Smooth muscle cell (in vitro differentiated cells): Measurements from ENCODE around the gene ITGA2B. TPM values are rescaled to one million over a fixed set of nuclear protein-coding genes. Genes with fewer than 3 reads are reported as not detected.
"Not testable (repeated sequence)": the region's sequence is repeated elsewhere in the genome, so short reads cannot be mapped to it uniquely, and the experiment has no call there.

Experiments
- DNase-seq: peaks from one replicate; lab custom pipeline; 2025; ENCODE audit not compliant: unreplicated experiment; lab: John Stamatoyannopoulos, UW
- H2AFZ ChIP-seq: fragments of 200-600 bp; sonication (generic); 2 replicates; pipeline ENCODE4 v1.6.0; 2016; ENCODE audit warnings: antibody characterized with exemption, low read depth, mild to moderate bottlenecking
- H3F3A ChIP-seq: fragments of 200-600 bp; sonication (generic); 2 replicates; pipeline ENCODE4 v1.6.0; 2017; ENCODE audit warnings: antibody characterized with exemption, low read depth
- H3K27ac ChIP-seq: fragments of 200-600 bp; sonication (generic); 2 replicates; pipeline ENCODE4 v1.5.1; 2016; ENCODE audit warnings: low read depth, mild to moderate bottlenecking
- H3K27me3 ChIP-seq: fragments of 200-600 bp; sonication (generic); 2 replicates; pipeline ENCODE4 v1.6.1; 2016; ENCODE audit warnings: low read depth, mild to moderate bottlenecking
- H3K36me3 ChIP-seq: fragments of 200-600 bp; sonication (generic); 2 replicates; pipeline ENCODE4 v1.5.1; 2016; ENCODE audit warnings: low read depth
- H3K4me1 ChIP-seq: fragments of 200-600 bp; sonication (generic); 2 replicates; pipeline ENCODE4 v1.5.1; 2016; ENCODE audit warnings: low read depth
- H3K4me2 ChIP-seq: fragments of 200-600 bp; sonication (generic); 2 replicates; pipeline ENCODE4 v1.6.0; 2016; ENCODE audit warnings: mild to moderate bottlenecking
- H3K4me3 ChIP-seq: fragments of 200-600 bp; sonication (generic); 2 replicates; pipeline ENCODE4 v1.5.1; 2016; ENCODE audit warnings: mild to moderate bottlenecking
- H3K79me2 ChIP-seq: fragments of 200-600 bp; sonication (generic); 2 replicates; pipeline ENCODE4 v1.6.0; 2016; ENCODE audit warnings: low read depth, mild to moderate bottlenecking
- H3K9ac ChIP-seq: fragments of 200-600 bp; sonication (generic); 2 replicates; pipeline ENCODE4 v1.6.0; 2016; ENCODE audit warnings: low read depth
- H3K9me3 ChIP-seq: fragments of 200-600 bp; sonication (generic); replicated peaks from 2 replicates; pipeline ENCODE4 v1.5.1; 2016; ENCODE audit warnings: low read depth
- H4K20me1 ChIP-seq: fragments of 200-600 bp; sonication (generic); 2 replicates; pipeline ENCODE4 v1.6.0; 2016; ENCODE audit warnings: low read depth
- CTCF ChIP-seq: fragments of 200-600 bp; sonication (generic); IDR thresholded peaks from 2 replicates; pipeline ENCODE4 v1.5.1; 2017; ENCODE audit warnings: borderline replicate concordance, mild to moderate bottlenecking, antibody characterized with exemption; ENCODE audit not compliant: insufficient read depth, poor library complexity, severe bottlenecking
- WGBS: methylation state at CpG from one replicate; pipeline ENCODE4 v1.1.7; 2016; ENCODE audit warnings: low lambda C conversion rate; 5-methylcytosine and 5-hydroxymethylcytosine counted together
- polyA plus RNA-seq: library from polyadenylated mRNA; unstranded; fragments of >200 nt; fragmentation: Nextera tagmentation; extraction: Ambion mirVana; gene quantifications from 2 replicates; pipeline ENCODE4 v1.2.1, GENCODE V29; 2016
- total RNA-seq: library from RNA; depleted of rRNA; stranded (reverse); fragments of >200 nt; gene quantifications from 2 replicates; pipeline ENCODE4 v1.2.3, GENCODE V29; 2014

Gene ITGA2B
- total and polyA plus RNA-seq, 2 experiments from 2014 or later = 2.1 to 4.0 TPM

GRCh38 chr17:44344939-44345453 lies 44.5 kb downstream of the ITGA2B start, which contains the start of gene GRN:
Gene GRN (plus strand): TSS chr17:44345302. CDS start chr17:44349165, 3,863 bp downstream.
- Histone ChIP-seq H2AFZ (peak within 1 kb of the TSS; percentile 85), H3K79me2 (no peaks in the 10 kb centered on the region), H3F3A (no peaks in the 10 kb centered on the region), H3K4me3 (peak within 1 kb of the TSS; percentile 74), H4K20me1 (peaks cover 10% of the 10 kb centered on the region), H3K4me2 (peak within 1 kb of the TSS; percentile 91), H3K36me3 (no peaks in the 10 kb centered on the region), H3K27ac (peak within 1 kb of the TSS; percentile 12), H3K27me3 (no peaks in the 10 kb centered on the region), H3K9ac (peak within 1 kb of the TSS; percentile 70), H3K4me1 (no peaks in the 10 kb centered on the region), H3K9me3 (no peaks in the 10 kb centered on the region)
- DNase-seq = peak; percentile 62
- WGBS = under 1% methylated on average over 26 of the region's 26 CpGs
- TF ChIP-seq CTCF = no peak

DNA sequence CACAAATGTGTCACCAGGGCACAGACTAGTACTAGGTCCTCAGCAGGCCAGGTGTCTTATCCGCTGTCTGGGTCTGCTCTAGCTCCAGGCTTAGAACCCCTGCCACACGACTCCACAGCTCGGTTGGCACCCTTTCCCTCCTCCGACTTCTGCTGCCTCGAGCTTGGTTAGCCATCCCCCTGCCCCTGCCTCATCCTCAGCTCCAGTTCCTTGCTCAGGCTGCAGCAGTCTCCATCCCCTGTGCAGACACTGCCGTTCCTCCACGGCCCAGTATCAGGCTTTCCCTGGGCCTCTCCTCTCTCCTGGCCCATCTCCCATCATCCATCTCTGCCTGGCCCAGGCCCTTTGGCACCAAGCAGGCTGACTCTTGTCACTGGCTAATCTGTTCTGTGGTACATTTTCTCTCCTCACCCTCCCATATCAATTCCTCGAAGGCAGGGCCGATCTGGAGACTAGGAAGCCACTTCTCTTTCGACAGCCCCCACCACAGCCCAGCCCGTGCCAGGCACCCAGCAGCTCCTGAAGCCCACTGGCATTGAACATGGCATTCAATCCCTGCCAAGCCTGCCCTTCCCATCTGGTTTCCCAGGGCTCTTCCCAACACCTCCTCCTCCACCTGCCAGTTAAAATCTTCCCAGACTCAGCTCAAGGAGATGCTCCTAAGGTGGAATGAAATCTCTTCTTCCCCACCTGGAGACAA lies 45.8 kb downstream of the ITGA2B start:
- TF ChIP-seq CTCF = no peak
- DNase-seq = no peak
- H3K9ac ChIP-seq = no peak overlapping the region
- no peaks in the 10 kb centered on the region for H3F3A ChIP-seq
- H3K9me3 ChIP-seq = no peaks in the 10 kb centered on the region
- no peaks in the 10 kb centered on the region for H3K36me3 ChIP-seq
- H3K27ac ChIP-seq = no peak overlapping the region
- WGBS = 88% methylated on average over 11 of the region's 11 CpGs
- H4K20me1 ChIP-seq = peaks cover 10% of the 10 kb centered on the region
- no peak overlapping the region for H3K4me3 ChIP-seq
- no peaks in the 10 kb centered on the region for H3K79me2 ChIP-seq
- no peaks in the 10 kb centered on the region for H3K4me1 ChIP-seq
- no peak overlapping the region for H3K4me2 ChIP-seq
- no peak overlapping the region for H2AFZ ChIP-seq
- H3K27me3 ChIP-seq = no peaks in the 10 kb centered on the region

- H3K4me1 ChIP-seq, H3K27me3 ChIP-seq, H3K9ac ChIP-seq, H3K9me3 ChIP-seq, H3F3A ChIP-seq, H4K20me1 ChIP-seq, H3K36me3 ChIP-seq, H2AFZ ChIP-seq, H3K27ac ChIP-seq, DNase-seq, H3K4me3 ChIP-seq, H3K4me2 ChIP-seq, H3K79me2 ChIP-seq: not testable (repeated sequence)
- WGBS = 74% methylated on average over 5 of the region's 5 CpGs
Observed at GRCh38 chr17:44340553-44340952, 48.9 kb downstream of the ITGA2B start.

GRCh38 chr17:44338702-44339101 lies 50.7 kb downstream of the ITGA2B start:
- Histone ChIP-seq H3K4me2 (no peak overlapping the region), H3K9me3 (no peaks in the 10 kb centered on the region), H3F3A (no peaks in the 10 kb centered on the region), H3K27ac (no peak overlapping the region), H2AFZ (no peak overlapping the region), H3K9ac (no peak overlapping the region), H3K79me2 (no peaks in the 10 kb centered on the region), H3K4me1 (no peaks in the 10 kb centered on the region), H3K4me3 (no peak overlapping the region), H4K20me1 (no peaks in the 10 kb centered on the region), H3K36me3 (no peaks in the 10 kb centered on the region), H3K27me3 (no peaks in the 10 kb centered on the region)
- WGBS = 70% methylated on average over 6 of the region's 6 CpGs
- no peak for DNase-seq
- no peak for TF ChIP-seq CTCF
